CD14-positive monocyte (primary cell): ENCODE data around the gene STUB1. TPM values are rescaled to one million over a fixed set of nuclear protein-coding genes. Genes with fewer than 3 reads are reported as not detected.

ENCODE experiments used
- DNase-seq, 3 donors: peaks; one replicate each; pipeline ENCODE4 v3.0.0-alpha.2; 2011 to 2022
- H2AFZ ChIP-seq: 2 replicates; pipeline ENCODE4 v1.6.0; 2012; ENCODE audit warnings: mild to moderate bottlenecking, low read depth, low read length, inconsistent platforms; ENCODE audit not compliant: insufficient read depth, poor library complexity, severe bottlenecking
- H3K27ac ChIP-seq, 2 donors: 1 replicate in 1 of 2; 2 replicates in 1 of 2; pipeline ENCODE4 v1.5.1; 2012 to 2013; ENCODE audit warnings: low read length in 2 of 2, control low read depth in 1 of 2, inconsistent platforms in 1 of 2, low read depth in 1 of 2, mild to moderate bottlenecking in 1 of 2
- H3K27me3 ChIP-seq, 2 donors: one replicate each; pipeline versions ENCODE4 v1.6.0 to v1.6.1; 2011 to 2013; ENCODE audit warnings: low read length in 2 of 2; ENCODE audit not compliant: control insufficient read depth in 2 of 2, insufficient read depth in 2 of 2
- H3K36me3 ChIP-seq, 2 donors: replicated peaks in 1 of 2; 1 replicate in 1 of 2; 2 replicates in 1 of 2; pipeline versions ENCODE4 v1.5.1 to v1.6.1; 2012 to 2013; ENCODE audit warnings: low read length in 2 of 2, control low read depth in 1 of 2, inconsistent platforms in 1 of 2, mild to moderate bottlenecking in 1 of 2; ENCODE audit not compliant: insufficient read depth in 2 of 2, control insufficient read depth in 1 of 2
- H3K4me1 ChIP-seq, 2 donors: 1 replicate in 1 of 2; 2 replicates in 1 of 2; pipeline versions ENCODE4 v1.5.1 to v1.6.1; 2012 to 2013; ENCODE audit warnings: low read length in 2 of 2, control low read depth in 1 of 2, inconsistent platforms in 1 of 2, mild to moderate bottlenecking in 1 of 2, moderate library complexity in 1 of 2; ENCODE audit not compliant: insufficient read depth in 2 of 2, control insufficient read depth in 1 of 2
- H3K4me2 ChIP-seq: replicated peaks from 2 replicates; pipeline ENCODE3; 2012; ENCODE audit warnings: low read length, moderate library complexity, mild to moderate bottlenecking; ENCODE audit not compliant: poor library complexity, severe bottlenecking; ENCODE audit errors: extremely low read depth
- H3K4me3 ChIP-seq, 3 experiments: fragments of 200-600 bp in 1 of 3; sonication (generic) in 1 of 3; replicated peaks in 1 of 3; 1 replicate in 2 of 3; 2 replicates in 1 of 3; pipeline ENCODE4 v1.5.1; 2011 to 2013; ENCODE audit warnings: low read length in 3 of 3, mild to moderate bottlenecking in 3 of 3, control low read depth in 2 of 3, low read depth in 2 of 3, inconsistent platforms in 1 of 3, moderate library complexity in 1 of 3
- H3K79me2 ChIP-seq: 2 replicates; pipeline ENCODE4 v1.6.0; 2012; ENCODE audit warnings: mild to moderate bottlenecking, control low read depth, inconsistent platforms, low read length, moderate library complexity; ENCODE audit not compliant: insufficient read depth
- H3K9ac ChIP-seq: 2 replicates; pipeline ENCODE4 v1.6.0; 2017; ENCODE audit warnings: low read length, mild to moderate bottlenecking; ENCODE audit not compliant: insufficient read depth, poor library complexity, severe bottlenecking
- H3K9me3 ChIP-seq, 2 donors: replicated peaks in 1 of 2; 1 replicate in 1 of 2; 2 replicates in 1 of 2; pipeline versions ENCODE4 v1.5.1 to v1.6.1; 2012 to 2013; ENCODE audit warnings: low read length in 2 of 2, control low read depth in 1 of 2; ENCODE audit not compliant: control insufficient read depth in 1 of 2, insufficient read depth in 1 of 2
- H4K20me1 ChIP-seq: 2 replicates; pipeline ENCODE4 v1.6.0; 2012; ENCODE audit warnings: mild to moderate bottlenecking, low read length, control low read depth, moderate library complexity; ENCODE audit not compliant: insufficient read depth
- H3K27ac Mint-ChIP-seq, 7 donors: one replicate each; pipeline ENCODE4 v1.8.0; 2020; ENCODE audit warnings: mild to moderate bottlenecking in 7 of 7, mixed read lengths in 7 of 7, moderate library complexity in 6 of 7, inconsistent platforms in 2 of 7
- H3K27me3 Mint-ChIP-seq, 3 donors: one replicate each; pipeline ENCODE4 v1.8.0; 2021 to 2022; ENCODE audit warnings: low read depth in 3 of 3, mild to moderate bottlenecking in 3 of 3, mixed read lengths in 3 of 3, moderate library complexity in 3 of 3, inconsistent platforms in 1 of 3
- H3K36me3 Mint-ChIP-seq, 2 donors: one replicate each; pipeline ENCODE4 v1.8.0; 2020; ENCODE audit warnings: mixed read lengths in 2 of 2, inconsistent platforms in 1 of 2, mild to moderate bottlenecking in 1 of 2
- H3K4me1 Mint-ChIP-seq: one replicate; pipeline ENCODE4 v1.8.0; 2020; ENCODE audit warnings: mild to moderate bottlenecking, mixed read lengths
- H3K4me3 Mint-ChIP-seq, 2 donors: one replicate each; pipeline ENCODE4 v1.8.0; 2020; ENCODE audit warnings: mild to moderate bottlenecking in 2 of 2, mixed read lengths in 2 of 2, moderate library complexity in 1 of 2
- H3K9me3 Mint-ChIP-seq, 7 donors: one replicate each; pipeline ENCODE4 v1.8.0; 2020 to 2022; ENCODE audit warnings: mixed read lengths in 7 of 7, mild to moderate bottlenecking in 6 of 7, moderate library complexity in 6 of 7, inconsistent platforms in 2 of 7
- WGBS: methylation state at CpG from one replicate; pipeline ENCODE4 v1.1.5; 2013; ENCODE audit warnings: missing lambda C conversion rate; ENCODE audit not compliant: insufficient coverage; 5-methylcytosine and 5-hydroxymethylcytosine counted together
- intact Hi-C, 2 donors: fragments of 100-400 bp; cut with micrococcal nuclease; formaldehyde crosslinking; loops; one replicate each; pipeline versions ENCODE4 v1.15.0 to v1.15.1; 2023
- polyA plus RNA-seq, 3 donors: library from polyadenylated mRNA; depleted of rRNA in 1 of 3; unstranded in 2 of 3; stranded (reverse) in 1 of 3; fragments of 300-500 nt in 2 of 3; fragments of >200 nt in 1 of 3; fragmentation: Illumina TruSeq in 2 of 3; gene quantifications; 1 replicate in 2 of 3; 2 replicates in 1 of 3; pipeline ENCODE4 v1.2.3, GENCODE V29; 2012 to 2021
- TF ChIP-seq, protein P1 (sequence below): fragments of 200-600 bp; IDR thresholded peaks from one replicate; pipeline ENCODE4 v1.8.0; 2022; ENCODE audit warnings: antibody characterized with exemption, mild to moderate bottlenecking

The STUB1 gene
- polyA plus RNA-seq, 3 donors = 83.3 to 108 (median 106) TPM

GRCh38 chr16:718389-718788 lies 38.2 kb downstream of the STUB1 start:
- Mint-ChIP-seq H3K36me3 (peaks cover 5 to 7% of the 10 kb centered on the region in 2 donors), H3K27me3 (peaks cover 45 to 62% (median 46%) of the 10 kb centered on the region in 3 donors), H3K4me1 (peaks cover 19% of the 10 kb centered on the region), H3K9me3 (peaks cover 0 to 4% (median 0%) of the 10 kb centered on the region in 7 donors), H3K27ac (no peak overlapping the region), H3K4me3 (peak overlapping the region in 1 of 2 donors; percentile 20)
- Histone ChIP-seq H4K20me1 (peaks cover 18% of the 10 kb centered on the region), H3K27me3 (peaks cover 11 to 58% of the 10 kb centered on the region in 2 donors), H3K79me2 (no peaks in the 10 kb centered on the region), H3K4me1 (peaks cover 32 to 48% of the 10 kb centered on the region in 2 donors), H3K4me2 (no peak overlapping the region), H3K36me3 (no peaks in the 10 kb centered on the region), H3K9me3 (peaks cover 4 to 9% of the 10 kb centered on the region in 2 donors), H3K27ac (no peak overlapping the region), H3K4me3 (no peak overlapping the region), H3K9ac (no peak overlapping the region), H2AFZ (no peak overlapping the region)
- intact Hi-C loops = no loop called here
- TF ChIP-seq, protein P1, sequence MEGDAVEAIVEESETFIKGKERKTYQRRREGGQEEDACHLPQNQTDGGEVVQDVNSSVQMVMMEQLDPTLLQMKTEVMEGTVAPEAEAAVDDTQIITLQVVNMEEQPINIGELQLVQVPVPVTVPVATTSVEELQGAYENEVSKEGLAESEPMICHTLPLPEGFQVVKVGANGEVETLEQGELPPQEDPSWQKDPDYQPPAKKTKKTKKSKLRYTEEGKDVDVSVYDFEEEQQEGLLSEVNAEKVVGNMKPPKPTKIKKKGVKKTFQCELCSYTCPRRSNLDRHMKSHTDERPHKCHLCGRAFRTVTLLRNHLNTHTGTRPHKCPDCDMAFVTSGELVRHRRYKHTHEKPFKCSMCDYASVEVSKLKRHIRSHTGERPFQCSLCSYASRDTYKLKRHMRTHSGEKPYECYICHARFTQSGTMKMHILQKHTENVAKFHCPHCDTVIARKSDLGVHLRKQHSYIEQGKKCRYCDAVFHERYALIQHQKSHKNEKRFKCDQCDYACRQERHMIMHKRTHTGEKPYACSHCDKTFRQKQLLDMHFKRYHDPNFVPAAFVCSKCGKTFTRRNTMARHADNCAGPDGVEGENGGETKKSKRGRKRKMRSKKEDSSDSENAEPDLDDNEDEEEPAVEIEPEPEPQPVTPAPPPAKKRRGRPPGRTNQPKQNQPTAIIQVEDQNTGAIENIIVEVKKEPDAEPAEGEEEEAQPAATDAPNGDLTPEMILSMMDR = no peak
- DNase-seq = no peak
- WGBS = 97% methylated on average over 4 of the region's 9 CpGs

- H3K4me1 Mint-ChIP-seq = peaks cover 19% of the 10 kb centered on the region
- H3K9me3 ChIP-seq = peaks cover 4 to 9% of the 10 kb centered on the region in 2 donors
- peaks cover 11 to 53% of the 10 kb centered on the region in 2 donors for H3K27me3 ChIP-seq
- no peak overlapping the region for H3K4me2 ChIP-seq
- H3K4me3 Mint-ChIP-seq = peak overlapping the region in 1 of 2 donors; percentile 87
- peaks cover 32 to 48% of the 10 kb centered on the region in 2 donors for H3K4me1 ChIP-seq
- intact Hi-C loops = no loop called here
- peaks cover 5 to 7% of the 10 kb centered on the region in 2 donors for H3K36me3 Mint-ChIP-seq
- H3K27ac ChIP-seq = no peak overlapping the region
- no peak overlapping the region for H3K27ac Mint-ChIP-seq
- H3K79me2 ChIP-seq = no peaks in the 10 kb centered on the region
- no peaks in the 10 kb centered on the region for H3K36me3 ChIP-seq
- peaks cover 20% of the 10 kb centered on the region for H4K20me1 ChIP-seq
- 95% methylated on average over 5 of the region's 6 CpGs for WGBS
- H2AFZ ChIP-seq = no peak overlapping the region
- no peak overlapping the region for H3K4me3 ChIP-seq
- TF ChIP-seq, protein P1 = no peak
- no peak for DNase-seq
- peaks cover 0 to 3% (median 0%) of the 10 kb centered on the region in 7 donors for H3K9me3 Mint-ChIP-seq
- H3K27me3 Mint-ChIP-seq = peaks cover 40 to 57% (median 43%) of the 10 kb centered on the region in 3 donors
- H3K9ac ChIP-seq = no peak overlapping the region
These were observed 38.7 kb downstream of the STUB1 start for GRCh38 chr16:718922-719321.
